Ramos (cell line): Measurements from ENCODE around the gene POLE.

Experiments
- in situ Hi-C: fragments of 300-500 bp; cut with MboI; formaldehyde crosslinking; loops from one replicate; pipeline ENCODE4 v1.14.3; 2022; ENCODE audit warnings: low sequenced_read_pairs; ENCODE audit not compliant: unreplicated experiment

The POLE gene

DNA sequence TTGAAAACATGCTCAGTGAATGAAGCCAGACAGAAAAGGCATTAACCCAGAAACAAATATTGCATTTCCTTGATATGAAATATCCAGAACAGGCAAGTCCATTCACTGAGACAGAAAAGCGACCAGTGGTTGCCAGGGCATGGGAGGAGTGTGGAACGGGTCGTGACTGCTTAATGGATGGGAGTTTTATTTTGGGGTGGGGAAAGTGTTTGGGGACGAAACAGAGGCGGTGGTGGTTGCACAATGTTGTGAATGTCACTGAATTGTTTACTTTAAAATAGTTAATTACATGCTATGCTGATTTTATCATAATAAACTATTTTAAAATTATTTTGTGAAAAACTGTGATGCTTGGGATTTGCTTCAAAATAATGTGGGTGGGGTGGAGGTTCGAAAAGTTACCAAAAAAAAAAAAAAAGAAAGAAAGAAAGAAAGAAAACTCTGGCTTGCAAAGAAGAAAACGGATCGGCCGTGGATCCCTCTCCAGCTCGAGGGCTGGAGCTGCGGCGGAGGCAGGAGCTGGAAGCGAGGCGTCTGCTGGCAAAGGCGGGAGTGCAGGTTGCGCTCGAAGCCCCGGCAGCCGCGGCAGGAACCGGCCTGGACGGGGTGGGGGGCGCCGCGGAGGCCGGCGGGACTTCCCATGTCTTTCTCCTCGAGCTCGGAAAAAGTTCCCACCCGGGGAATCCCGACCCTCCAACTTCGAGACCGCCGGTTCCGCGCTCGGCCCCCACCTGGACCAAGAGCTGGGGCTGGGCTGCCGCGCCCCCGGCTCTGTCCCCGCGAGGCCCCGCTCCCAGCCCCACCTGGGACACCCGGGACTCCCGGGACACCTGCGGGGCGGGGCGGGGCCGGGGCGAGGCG, 69.1 kb downstream of the POLE start:
- in situ Hi-C loops: loop anchor here (10.0 kb wide), 1 partner anchor 203 kb away; no protein-coding TSS in a partner anchor

DNA sequence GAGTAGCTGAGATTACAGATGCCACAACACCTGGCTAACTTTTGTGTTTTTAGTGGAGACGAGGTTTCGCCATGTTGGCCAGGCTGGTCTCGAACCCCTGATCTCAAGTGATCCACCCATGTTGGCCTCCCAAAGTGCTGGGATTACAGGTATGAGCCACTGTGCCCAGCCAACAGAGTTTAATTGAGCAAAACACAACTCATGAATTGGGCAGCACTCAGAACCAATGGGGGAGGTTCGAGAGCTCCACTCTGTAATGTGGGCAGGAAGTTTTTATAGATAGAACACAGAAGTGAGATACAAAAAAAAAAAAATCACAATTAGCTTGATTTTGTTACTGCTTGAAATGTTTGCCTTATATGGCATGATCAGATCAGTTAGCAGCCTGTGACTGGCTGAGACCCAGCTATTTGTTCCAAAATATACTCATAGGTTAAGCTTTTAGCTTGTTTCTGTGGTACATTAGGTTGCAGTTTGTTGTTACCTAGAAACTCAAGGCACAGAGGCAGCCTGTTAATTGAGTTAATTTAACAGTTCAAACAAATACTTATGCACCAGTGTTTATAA, 69.9 kb downstream of the POLE start:
- in situ Hi-C loops: loop anchor here (10.0 kb wide), 1 partner anchor 202 kb away; no protein-coding TSS in a partner anchor

DNA sequence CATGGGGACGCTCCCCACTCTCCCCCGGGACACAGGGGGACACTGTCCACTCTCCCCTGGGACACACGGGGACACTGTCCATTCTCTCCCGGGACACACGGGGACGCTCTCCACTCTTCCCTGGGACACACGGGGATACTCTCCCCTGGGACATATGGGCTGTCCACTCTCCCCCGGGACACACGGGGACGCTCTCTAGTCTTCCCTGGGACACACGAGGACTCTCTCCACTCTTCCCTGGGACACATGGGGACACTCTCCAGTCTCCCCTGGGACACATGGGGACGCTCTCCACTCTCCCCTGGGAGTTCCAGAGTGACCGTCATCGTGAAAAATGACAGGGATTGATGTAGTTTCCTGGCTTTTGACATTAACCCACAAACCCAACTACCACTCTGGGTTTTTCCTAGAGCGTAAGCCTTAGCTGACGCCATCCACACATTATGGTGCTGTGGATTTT, 71.5 kb downstream of the POLE start:
- in situ Hi-C loops: loop anchor here (10.0 kb wide), 1 partner anchor 201 kb away; no protein-coding TSS in a partner anchor

DNA sequence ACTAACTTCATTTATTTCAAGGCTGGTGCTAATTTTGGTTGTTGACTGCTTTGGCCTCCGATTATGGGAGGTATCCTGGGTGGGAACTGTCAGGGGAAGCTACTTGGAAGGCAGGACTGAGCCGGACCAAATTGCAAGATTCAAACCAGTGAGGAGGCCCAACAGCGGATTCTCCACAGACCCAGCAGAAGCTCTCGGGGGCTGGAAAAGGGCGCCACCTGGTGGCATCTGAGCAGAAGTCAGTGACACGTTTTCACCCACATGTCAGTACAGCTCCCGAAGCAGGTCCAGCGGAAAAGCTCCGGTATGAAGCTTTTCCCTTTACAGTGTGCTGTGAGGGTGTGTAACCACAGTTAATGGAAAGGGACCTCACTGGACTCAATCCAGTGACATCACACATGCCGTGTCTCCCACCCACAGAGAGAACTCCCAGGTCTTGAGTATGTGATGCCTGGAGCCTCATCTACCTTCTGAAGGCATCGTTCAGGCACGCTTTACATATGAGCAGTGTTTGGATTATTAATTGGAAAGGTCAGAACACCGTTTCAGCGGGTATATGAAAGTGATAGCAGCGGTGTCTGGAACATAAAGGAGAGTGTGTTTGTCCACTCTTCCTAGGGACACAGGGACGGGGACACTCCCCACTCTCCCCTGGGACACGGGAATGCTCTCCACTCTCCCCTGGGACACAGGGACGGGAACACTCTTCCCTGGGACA, 72.1 kb downstream of the POLE start:
- in situ Hi-C loops: loop anchor here (10.0 kb wide), 1 partner anchor 200 kb away; no protein-coding TSS in a partner anchor

DNA sequence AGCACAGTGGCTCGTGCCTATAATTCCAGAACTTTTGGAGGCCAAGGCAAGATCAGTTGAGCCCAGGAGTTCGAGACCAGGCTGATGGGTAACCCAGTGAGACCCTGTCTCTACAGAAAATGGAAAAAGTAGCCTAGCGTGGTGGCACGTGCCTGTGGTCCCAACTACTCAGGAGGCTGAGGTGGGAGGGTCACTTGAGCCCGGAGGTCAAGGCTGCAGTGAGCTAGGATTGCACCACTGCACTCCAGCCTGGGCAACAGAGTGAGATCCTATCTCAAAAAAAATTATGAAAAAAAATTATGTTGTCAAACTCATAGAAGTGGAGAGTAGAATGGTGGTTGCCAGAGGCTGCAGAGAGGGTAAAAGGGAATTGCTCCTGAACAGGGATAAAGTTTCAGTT, 73.1 kb downstream of the POLE start:
- in situ Hi-C loops: loop anchor here (10.0 kb wide), 1 partner anchor 199 kb away; no protein-coding TSS in a partner anchor

DNA sequence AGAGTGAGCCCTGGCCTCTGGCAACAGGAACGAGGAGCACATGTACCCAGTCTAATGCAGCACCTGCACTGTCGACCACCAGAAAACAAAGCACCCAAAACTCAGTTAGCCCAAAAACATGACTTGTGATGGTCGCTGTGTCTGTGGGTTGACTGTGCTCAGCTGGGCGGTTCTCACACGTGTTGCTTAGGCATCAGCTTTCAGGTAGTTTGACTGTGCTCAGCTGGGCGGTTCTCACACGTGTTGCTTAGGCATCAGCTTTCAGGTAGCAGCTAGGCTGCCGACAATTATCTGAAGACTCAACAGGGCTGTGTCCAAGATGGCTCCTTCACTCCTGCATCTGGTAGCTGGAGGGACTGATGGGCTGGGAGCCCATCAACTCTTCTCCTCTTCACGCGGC, 75.5 kb downstream of the POLE start:
- in situ Hi-C loops: loop anchor here (10.0 kb wide), 1 partner anchor 197 kb away; no protein-coding TSS in a partner anchor

DNA sequence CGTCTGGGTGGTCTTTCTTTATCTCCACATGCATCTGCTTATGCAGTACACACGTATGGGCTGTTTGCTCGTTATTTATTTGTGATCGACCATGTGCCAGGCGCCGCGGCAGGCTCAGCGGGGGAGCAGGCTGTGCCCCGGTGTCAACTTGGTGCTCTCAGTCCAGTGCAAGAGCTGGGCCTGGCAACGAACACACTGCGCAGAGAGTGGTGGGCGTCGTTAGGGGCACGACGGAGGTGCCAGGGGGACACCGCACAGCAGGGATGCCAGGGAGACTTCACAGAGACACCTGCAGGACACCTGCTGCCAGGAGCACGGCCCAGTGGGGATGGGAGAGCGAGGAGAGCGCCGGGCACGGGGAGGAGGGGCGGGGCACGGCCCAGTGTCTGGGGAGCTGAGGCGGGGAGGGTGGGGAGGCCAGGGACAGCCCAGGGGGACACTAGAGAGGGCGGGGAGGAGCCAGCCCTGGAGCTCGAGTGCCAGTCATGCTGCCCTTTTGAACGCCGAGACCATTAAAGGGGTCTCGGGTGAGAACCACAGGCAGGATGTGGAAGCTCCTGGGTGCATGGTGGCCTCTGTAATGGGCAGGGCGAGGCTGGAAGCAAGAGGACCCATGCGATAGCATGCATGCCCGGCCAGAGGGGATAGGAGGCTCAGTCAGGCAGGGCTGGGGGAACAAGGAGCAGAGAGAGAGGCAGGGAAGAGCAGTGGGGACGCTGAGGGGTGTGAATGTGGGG, 76.1 kb downstream of the POLE start:
- in situ Hi-C loops: loop anchor here (10.0 kb wide), 1 partner anchor 196 kb away; no protein-coding TSS in a partner anchor

DNA sequence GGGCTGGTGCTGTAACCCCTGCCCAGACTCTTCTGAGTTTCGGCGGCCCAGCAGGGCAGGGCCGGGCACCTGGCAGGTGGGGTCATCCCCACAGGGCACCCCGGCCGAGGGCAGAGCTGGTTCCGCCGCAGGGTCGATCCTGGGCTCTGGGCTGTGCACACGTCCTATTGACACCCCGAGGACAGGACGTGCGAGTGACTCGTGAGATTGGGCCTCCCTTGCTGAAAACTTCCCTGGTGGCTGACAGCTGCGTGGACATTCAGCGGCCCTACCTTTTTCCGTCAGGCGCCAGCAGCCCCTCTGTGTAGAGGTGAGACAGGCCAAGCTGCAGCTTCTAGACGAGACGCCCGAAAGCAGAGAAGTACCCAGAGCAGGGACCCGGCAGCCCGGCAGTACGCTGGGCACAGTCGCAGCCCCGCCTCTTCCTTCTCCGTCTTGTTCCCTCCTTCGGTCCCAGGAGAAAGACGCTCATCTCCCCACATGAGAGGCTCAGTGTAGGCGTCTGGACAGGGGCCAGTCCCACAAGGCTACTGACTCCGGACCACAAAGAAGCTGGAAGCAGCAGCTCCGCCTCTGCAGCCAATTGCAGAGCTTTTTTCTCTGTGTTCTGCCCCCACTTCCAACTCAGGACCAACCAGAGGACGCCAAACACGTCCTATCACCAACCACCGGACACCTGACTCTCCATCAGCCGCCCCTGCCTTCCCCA, 76.9 kb downstream of the POLE start, which contains the start of gene LRCOL1:
Gene LRCOL1, minus strand, starts transcription at position 532 of the 709 bp plus-strand sequence. CDS start 4,331 bp downstream, outside the sequence.
- in situ Hi-C loops: loop anchor here (10.0 kb wide), 1 partner anchor 195 kb away; no protein-coding TSS in a partner anchor

DNA sequence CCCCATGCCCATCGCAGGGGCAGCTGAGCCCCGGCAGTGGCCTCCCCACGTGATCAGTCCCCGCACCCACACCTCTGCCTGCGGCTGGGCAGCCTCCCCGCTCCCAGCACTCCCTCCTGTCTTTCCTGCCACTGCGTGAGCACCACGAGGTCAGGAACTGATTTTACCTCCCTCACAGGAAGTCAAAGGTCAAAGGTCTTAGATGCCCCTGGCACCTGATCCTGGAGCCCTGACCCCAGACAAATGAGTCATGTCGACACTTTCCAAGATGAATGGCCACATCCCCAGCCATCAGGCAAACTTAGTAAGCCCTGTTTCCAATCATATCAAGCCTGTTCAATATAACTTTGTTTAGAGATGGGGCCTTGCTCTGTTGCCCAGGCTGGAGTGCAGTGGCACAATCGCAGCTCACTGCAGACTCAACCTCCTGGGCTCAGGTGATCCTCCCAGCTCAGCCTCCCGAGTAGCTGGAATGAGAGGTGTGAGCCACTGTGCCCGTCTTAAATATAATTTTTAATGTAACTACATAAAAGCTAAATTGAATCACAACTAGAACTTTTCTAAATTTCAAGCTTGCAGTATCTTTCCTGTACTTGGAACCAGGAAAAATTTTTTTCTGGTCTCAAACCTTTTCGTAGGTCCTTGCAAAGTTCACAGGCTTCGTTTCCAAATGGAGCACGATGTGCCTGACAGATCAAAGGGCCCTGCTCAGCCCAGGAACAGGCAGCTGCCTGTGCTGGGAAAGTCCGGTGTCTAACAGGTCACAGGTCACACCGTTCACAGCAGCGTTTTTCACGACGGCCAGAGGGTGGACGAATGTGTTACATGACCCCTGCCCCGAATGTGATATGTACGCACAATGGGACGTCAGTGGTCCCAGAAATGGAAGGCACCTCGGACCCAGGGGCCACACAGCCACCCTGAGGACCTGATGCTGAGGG, 78.6 kb downstream of the POLE start:
- in situ Hi-C loops: no loop called here

DNA sequence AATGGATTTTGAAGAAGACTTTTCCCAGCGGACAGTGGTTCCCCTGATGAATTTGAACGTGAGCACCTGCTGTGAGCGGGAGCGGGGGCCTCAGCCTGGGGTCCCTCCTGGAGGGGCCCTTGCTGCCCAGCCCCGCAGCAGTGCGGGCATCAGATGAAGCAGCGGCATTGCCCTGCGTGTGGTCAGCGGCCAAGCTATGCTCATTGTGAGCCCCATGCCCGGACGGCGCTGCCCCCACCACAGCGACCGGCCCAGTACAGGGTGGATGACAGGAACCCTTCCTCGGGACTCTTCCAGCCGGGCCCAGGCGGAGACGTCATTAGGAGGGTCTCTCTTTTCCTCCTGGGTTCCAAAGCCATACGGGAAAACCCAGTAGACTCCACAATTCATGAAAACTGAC, 80.2 kb downstream of the POLE start:
- in situ Hi-C loops: no loop called here

DNA sequence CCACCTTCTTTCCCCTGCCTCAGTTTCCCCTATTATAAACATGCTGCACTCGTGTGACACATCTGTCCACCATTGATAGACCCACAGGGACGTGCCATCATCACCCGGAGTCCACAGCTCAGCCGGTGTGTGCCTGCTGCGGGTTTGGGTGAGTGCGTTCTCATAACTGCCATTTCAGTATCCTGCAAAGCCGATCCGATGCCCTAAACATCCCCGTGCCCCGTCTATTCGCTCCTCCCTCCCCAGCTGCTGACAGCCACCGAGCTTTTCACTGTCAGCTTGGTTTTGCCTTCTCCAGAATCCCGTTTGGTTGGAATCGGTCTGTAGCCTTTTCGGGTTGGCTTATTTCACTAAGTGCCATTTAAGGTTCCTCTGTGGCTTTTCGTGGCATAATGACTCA, 80.7 kb downstream of the POLE start:
- in situ Hi-C loops: no loop called here

DNA sequence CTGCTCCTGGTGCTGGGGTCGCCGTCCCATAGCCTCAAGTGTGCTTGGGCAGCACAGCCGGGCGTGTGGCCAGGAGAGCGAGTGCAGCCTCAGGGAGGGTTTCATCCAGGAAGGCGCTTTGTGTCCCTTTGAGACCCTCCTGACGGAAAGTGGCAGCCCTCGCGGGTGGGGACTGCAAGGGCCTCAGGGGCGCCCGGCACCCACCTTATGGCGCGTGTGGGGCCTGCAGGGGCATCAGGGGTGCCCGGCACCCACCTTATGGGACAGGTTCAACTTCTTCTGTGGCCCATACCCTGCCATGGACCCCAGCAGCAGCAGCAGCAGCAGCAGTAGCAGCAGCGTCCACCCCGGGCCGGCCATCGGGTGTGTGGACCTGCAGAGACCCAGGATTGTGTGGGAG, 81.2 kb downstream of the POLE start:
- in situ Hi-C loops: no loop called here

DNA sequence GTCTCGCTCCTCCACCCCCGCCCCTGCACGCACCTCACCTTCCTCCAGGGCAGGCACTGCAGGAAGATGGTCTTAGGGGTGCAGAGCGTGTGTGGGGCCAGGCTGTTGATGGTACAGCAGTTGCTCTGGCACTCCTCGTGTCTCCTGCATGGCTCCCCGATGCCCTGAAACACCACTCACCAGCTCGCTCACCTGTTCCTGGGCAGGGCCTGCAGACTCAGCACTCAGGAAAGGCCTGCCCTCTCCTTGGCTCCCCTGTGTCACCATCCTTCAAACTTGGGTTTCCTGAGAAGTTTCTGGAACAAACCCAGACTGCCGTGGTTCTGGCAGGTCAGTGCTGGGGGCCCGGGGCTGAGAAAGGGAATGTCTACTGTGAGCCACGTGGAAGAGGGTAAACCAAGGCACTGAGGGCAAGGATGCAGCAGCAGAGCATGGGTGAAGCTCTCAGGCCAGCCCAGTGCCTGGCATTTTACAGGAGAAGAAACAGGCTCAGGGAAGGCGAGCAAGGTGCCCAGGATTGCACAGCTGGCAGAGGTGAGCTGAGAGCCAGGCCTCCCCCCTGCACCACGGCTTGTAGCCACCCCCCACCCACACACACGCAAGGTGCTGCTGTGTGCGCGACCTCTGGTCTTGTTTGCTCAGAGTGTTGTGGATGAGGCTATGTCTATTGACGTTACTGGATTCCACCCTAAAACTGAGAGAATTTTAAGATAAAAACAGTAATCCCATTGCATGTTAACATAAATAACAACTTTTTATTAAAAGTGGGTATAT, 82.3 kb downstream of the POLE start:
- in situ Hi-C loops: no loop called here

DNA sequence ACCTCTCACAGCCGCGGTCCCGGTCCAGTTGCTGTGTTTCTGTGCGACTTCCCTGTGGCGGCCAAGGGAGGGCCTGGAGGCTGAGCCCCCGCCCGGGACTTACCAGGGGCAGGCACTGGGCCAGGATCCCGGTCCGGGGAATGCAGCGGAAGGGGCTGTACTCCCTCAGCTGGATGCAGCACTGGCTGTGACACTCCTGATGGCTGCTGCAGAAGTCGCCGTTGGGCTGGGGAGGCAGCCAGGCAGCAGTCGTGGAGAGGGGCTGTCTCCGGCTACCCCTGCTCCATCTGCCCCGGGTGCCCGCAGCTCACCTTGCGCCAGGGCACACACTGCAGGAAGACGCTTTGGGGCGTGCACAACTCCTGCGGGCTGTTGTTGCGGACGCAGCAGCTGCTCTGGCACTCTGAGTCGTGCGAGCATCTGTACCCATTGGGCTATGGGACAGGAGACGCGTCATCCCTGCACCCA, 83.0 kb downstream of the POLE start:
- in situ Hi-C loops: no loop called here

DNA sequence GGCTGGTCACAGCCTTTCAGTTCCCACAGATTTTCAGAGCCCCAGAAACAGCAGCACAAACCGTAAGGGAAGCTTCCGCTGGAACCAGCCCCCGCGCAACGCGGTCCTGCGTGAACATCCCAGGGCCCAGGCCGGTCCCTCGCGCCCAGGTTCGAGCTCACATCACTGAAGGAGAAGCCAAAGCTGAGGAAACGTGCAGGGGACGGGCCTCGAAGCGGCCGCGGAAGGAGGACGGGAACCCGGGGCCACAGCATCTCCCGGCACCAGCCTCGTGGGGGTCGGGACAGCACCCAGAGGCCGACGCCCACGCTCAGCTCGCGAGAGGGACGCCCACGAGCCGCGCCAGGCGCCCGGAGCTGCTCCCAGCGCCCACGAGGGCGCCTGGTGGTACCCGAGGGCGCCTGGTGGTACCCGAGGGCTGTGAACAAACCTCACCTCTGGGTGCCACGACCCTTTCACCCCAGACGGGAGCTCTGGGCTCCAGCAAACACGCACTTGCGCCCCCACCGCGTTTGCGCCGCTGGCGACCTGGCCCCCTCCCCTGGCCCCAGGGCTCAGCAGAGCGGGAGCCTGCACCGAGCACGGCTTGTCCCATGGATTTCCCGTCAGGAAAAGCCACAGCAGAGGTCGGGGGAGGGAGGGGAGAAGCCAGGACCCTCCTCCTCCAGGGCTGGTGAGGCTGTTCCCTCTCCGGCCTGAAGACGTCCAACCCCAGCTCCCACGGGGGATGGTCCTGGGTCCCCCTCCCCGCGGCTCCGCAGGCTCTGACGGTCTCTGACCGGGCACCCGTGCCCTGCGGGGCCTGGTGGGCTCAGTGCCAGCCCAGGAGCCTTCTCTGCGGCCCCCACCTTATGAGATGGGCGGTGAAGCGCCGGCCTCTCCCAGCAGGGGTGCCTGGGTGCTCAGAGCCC, 83.6 kb downstream of the POLE start:
- in situ Hi-C loops: no loop called here

DNA sequence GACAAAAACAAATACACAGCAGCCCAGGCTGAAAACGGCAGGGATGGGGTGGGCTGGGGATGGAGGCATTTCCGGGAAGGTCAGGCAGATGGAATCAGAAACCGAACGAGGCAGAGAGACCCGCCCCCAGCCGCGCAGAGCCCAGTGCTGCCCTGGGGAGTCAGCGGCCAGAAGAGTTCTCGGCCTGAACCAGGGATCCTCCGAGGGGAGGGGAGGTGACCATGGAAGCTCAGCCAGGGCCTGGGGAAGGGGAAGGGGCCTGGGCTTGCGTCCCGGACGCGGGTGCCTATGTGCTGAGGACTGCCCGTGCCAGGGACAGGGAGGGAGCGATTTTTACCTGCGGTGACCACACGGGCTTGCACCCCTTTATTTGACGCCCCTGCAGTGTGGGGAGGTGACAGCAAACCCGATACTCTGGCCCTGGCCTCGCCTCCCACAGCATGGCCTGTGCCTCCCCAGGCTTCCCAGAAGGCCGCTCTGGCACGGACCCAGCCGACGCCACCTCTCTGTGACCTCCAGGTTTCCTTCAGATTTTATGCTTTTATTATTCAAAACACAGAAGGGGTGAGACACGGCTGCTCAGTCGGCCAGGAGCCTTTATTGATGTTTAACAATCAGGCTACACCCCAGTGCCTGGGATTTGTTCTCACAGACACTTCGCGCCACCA, 84.4 kb downstream of the POLE start:
- in situ Hi-C loops: no loop called here
